ENCODE data around the gene NTM.

The NTM gene

DNA sequence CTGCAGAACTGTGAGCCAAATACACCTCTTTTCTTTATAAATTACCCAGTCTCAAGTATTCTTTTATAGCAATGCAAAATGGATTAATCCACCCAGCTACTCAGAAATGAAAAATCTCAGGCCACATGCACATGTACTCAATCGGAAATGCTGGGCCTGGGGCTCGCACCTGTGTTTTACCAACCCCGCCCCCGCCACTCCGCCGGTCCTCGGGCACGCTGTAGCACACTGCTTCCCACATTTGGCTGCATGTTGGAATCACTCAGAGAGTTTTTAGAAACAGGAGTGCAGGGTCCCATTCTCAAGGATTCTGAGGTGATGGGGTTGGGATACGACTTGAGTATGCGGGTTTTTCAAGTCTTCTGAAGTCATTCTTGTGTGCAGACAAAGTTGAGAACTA lies 284.4 kb downstream of the NTM start:
- TF ChIP-seq, protein P1, sequence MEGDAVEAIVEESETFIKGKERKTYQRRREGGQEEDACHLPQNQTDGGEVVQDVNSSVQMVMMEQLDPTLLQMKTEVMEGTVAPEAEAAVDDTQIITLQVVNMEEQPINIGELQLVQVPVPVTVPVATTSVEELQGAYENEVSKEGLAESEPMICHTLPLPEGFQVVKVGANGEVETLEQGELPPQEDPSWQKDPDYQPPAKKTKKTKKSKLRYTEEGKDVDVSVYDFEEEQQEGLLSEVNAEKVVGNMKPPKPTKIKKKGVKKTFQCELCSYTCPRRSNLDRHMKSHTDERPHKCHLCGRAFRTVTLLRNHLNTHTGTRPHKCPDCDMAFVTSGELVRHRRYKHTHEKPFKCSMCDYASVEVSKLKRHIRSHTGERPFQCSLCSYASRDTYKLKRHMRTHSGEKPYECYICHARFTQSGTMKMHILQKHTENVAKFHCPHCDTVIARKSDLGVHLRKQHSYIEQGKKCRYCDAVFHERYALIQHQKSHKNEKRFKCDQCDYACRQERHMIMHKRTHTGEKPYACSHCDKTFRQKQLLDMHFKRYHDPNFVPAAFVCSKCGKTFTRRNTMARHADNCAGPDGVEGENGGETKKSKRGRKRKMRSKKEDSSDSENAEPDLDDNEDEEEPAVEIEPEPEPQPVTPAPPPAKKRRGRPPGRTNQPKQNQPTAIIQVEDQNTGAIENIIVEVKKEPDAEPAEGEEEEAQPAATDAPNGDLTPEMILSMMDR (IDR thresholded peaks at IDR 0.05; ENCODE audit: extremely low read depth, missing control alignments), result no peak
- DNase-seq (ENCODE audit: low spot score), result no peak

DNA sequence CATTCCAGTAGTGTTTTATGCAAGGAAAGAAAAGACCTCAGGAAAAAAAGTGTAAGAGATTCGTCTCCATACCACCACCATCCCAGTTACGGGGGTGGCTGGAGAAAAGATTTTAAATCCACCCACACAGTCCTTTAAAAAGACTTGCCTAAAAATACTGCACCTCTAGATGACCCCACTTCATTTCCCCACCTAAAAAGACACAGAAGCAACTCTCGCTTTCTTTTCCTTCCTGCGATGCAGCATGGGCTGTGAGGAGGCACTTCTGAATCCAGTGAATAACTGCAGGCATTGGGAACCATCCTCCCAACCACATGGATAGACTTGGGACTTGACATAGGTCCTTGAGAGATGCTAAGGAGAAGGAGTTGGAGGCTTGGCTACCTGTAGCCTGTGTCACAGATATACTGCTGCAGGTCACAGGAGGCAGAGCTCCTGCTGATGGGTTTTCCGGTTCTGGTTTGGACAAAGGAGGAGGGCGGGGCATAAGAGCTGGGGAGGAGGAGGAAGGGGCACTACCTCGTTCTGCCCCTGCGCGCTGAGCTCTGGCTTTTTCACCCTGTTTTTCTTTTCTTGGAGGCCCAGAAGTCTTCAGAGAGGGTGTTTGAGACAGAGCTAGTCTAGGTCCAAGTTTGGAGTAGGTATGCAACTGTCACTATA lies 285.9 kb downstream of the NTM start:
- TF ChIP-seq, protein P1 (IDR thresholded peaks at IDR 0.05; ENCODE audit: extremely low read depth, missing control alignments), result no peak
- no peak for DNase-seq (ENCODE audit: low spot score)

DNA sequence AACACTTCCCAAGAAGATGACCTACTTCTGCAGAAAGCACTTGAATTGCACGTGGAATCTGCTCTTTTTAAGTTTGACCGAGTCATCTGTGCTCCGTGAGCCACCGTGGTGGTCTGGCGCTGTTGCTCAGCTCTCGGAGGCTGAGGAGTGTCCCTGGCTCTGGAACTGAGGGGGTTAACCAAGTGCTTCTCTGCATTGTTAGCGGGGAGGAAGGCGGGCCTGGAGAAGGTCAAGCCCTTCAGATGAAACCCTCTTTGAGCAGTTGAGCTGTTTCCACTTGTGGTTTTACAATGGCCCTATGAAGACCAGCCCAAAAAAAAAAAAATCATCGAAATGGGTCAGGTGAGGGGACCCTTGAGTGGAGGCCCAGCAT lies 286.4 kb downstream of the NTM start:
- no peak for DNase-seq (ENCODE audit: low spot score)
- TF ChIP-seq, protein P1 (IDR thresholded peaks at IDR 0.05; ENCODE audit: extremely low read depth, missing control alignments), result no peak

DNA sequence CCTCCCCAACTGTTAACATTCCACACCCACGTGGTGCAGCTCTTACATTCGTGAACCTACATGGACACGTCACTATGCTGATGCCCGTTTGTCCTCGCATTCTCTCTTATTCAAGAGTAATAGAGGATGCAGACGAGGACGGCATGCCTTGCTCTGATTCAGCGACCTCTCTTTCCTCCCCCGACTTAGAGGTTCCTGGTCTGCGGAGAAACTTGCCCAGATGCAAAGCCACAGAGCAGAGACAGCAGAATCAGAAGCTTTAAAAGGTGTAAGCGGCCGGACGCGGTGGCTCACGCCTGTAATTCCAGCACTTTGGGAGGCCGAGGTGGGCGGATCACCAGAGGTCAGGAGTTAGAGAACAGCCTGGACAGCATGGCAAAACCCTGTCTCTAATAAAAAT lies 288.0 kb downstream of the NTM start:
- DNase-seq (ENCODE audit: low spot score), result no peak
- TF ChIP-seq, protein P1 (IDR thresholded peaks at IDR 0.05; ENCODE audit: extremely low read depth, missing control alignments), result no peak

DNA sequence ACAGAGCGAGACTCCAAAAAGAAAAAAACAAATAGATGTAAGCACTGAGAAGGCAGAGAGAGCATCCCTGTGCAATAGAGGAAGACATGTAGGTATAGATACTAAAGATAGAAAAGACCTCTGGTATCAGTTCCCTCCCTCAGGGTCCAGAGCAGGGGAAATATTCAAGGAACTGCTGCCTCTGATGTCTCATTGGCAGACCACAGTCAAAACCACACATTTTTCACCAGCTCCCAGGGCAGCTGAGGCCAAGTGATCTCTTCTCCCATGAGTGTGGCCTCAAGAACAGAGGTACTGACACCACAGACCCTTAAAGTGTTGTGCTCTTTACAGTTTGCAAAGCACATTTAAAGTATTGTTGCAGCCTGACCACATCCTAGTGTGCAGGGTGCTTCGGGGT lies 288.5 kb downstream of the NTM start:
- peak; percentile 34 for DNase-seq (ENCODE audit: low spot score)
- TF ChIP-seq, protein P1 (IDR thresholded peaks at IDR 0.05; ENCODE audit: extremely low read depth, missing control alignments), result no peak

DNA sequence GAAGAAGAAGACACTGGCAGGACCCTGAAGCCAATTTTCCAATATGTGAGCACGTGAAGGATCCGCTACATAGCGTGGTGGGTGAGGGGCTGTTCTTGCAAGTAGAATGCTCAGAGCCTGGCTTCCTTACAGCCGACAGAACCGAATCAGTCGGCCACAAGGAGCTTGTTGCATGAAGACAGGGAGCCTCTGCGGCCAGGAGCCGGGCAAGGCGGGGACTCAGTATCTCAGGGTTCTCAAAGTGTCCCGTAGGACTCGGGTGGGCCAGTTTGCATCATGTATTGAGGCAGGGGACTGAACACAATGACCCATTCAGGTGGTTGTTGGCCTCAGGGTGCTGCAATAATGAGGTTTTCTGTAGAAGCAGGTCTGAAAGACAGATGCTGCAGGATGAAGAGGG lies 289.5 kb downstream of the NTM start:
- TF ChIP-seq, protein P1 (IDR thresholded peaks at IDR 0.05; ENCODE audit: extremely low read depth, missing control alignments), result no peak
- DNase-seq (ENCODE audit: low spot score), result no peak

DNA sequence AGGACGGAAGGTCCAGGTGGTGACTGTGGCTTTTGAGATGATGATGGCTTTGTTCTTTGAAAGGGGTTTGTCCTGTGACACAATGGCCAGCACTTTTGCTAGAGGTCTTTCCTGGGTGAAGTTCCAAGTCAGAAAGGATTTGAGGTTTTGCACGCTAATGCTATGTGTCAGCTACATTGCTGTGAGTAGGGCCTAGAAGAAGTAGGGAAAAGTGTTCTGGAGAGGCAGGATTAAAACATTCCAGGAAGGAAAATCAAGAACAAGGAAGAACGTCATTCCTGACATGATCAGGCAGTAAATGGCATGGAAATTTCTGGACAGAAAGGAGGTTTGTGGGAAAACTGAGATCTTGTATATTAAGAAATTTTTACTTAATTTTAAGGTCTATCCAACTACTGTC lies 290.7 kb downstream of the NTM start:
- no peak for DNase-seq (ENCODE audit: low spot score)
- TF ChIP-seq, protein P1 (IDR thresholded peaks at IDR 0.05; ENCODE audit: extremely low read depth, missing control alignments), result no peak
